Measurements from ENCODE around the gene RFXANK. TPM values are rescaled to one million over a fixed set of nuclear protein-coding genes. Genes with fewer than 3 reads are reported as not detected.

The RFXANK gene
- total RNA-seq (10 to 100 TPM; 34.2 to 56.1 (median 54.9) TPM), polyA plus RNA-seq (10 to 100 TPM; 78.6 to 91.7 (median 87.1) TPM)

- Histone ChIP-seq H3K36me3 (peaks cover 5 to 13% (median 8%) of the 10 kb centered on the region in 4 donors), H3K9me3 (no peaks in the 10 kb centered on the region), H3K27ac (peak within 1 kb of the TSS; percentile 97 to 100 (median 98)), H3K27me3 (no peaks in the 10 kb centered on the region), H3K4me1 (peaks cover 0 to 55% (median 47%) of the 10 kb centered on the region in 4 donors), H3K4me3 (peak within 1 kb of the TSS; percentile 65 to 99 (median 84))
- intact Hi-C loops (cut with DNase I): loop anchor here (1.0 to 10.0 kb wide), 6 partner anchors 11 to 510 kb away; partner anchors contain the start of genes CRTC1, MAU2, NDUFA13 and NR2C2AP
- DNase-seq: peak; percentile 100
- TF ChIP-seq POLR2A (IDR thresholded peaks at IDR 0.05) (peak; percentile 29 to 62), CTCF (IDR thresholded peaks at IDR 0.05) (no peak), POLR2AphosphoS5 (IDR thresholded peaks at IDR 0.05) (peak; percentile 33 to 76 (median 61))
- WGBS, 2 donors: 0% methylated on average over 53 of the region's 53 CpGs
Observed at GRCh38 chr19:19192078-19192882, at the start of gene RFXANK, which contains the start of gene BORCS8. RFXANK (plus strand) TSS chr19:19192258; CDS start chr19:19193947, 1,689 bp downstream. BORCS8 (minus strand) TSS chr19:19192152; CDS start chr19:19192117, 35 bp downstream.

- no peaks in the 10 kb centered on the region for H3K27me3 ChIP-seq
- intact Hi-C loops (cut with DNase I): loop anchor here (5.0 to 10.0 kb wide), 2 partner anchors 35 to 202 kb away; no protein-coding TSS in a partner anchor
- H3K4me1 ChIP-seq: peaks cover 0 to 18% (median 11%) of the 10 kb centered on the region in 4 donors
- H3K27ac ChIP-seq: no peak overlapping the region
- no peak for DNase-seq
- peaks cover 0 to 10% (median 0%) of the 10 kb centered on the region in 4 donors for H3K36me3 ChIP-seq
- no peak overlapping the region for H3K4me3 ChIP-seq
- no peak for TF ChIP-seq POLR2AphosphoS5 (IDR thresholded peaks at IDR 0.05)
- TF ChIP-seq POLR2A (IDR thresholded peaks at IDR 0.05): no peak
- TF ChIP-seq EP300 (IDR thresholded peaks at IDR 0.05): no peak
- no peak for TF ChIP-seq CTCF (IDR thresholded peaks at IDR 0.05)
- 81 to 90% methylated on average over 12 of the region's 12 CpGs for WGBS, 2 donors
- H3K9me3 ChIP-seq: no peaks in the 10 kb centered on the region
Observed at GRCh38 chr19:19142347-19142746, 49.7 kb upstream of the RFXANK start.

- Histone ChIP-seq H3K9me3 (no peaks in the 10 kb centered on the region), H3K4me3 (no peak overlapping the region), H3K4me1 (peaks cover 0 to 9% (median 8%) of the 10 kb centered on the region in 4 donors), H3K27ac (no peak overlapping the region), H3K36me3 (peaks cover 0 to 28% (median 3%) of the 10 kb centered on the region in 4 donors), H3K27me3 (no peaks in the 10 kb centered on the region)
- WGBS, 2 donors: 92 to 93% methylated on average over 17 of the region's 17 CpGs
- no peak for DNase-seq
- TF ChIP-seq EP300 (IDR thresholded peaks at IDR 0.05): no peak
- no peak for TF ChIP-seq POLR2A (IDR thresholded peaks at IDR 0.05)
- TF ChIP-seq CTCF (IDR thresholded peaks at IDR 0.05): no peak
- TF ChIP-seq POLR2AphosphoS5 (IDR thresholded peaks at IDR 0.05): no peak
- intact Hi-C loops (cut with DNase I): loop anchor here (5.0 to 10.0 kb wide), 2 partner anchors 82 to 200 kb away; no protein-coding TSS in a partner anchor
Observed at GRCh38 chr19:19145281-19145680, 46.8 kb upstream of the RFXANK start.

GRCh38 chr19:19145684-19146608, 46.1 kb upstream of the RFXANK start:
- Histone ChIP-seq H3K27me3 (no peaks in the 10 kb centered on the region), H3K36me3 (peaks cover 0 to 28% (median 3%) of the 10 kb centered on the region in 4 donors), H3K27ac (no peak overlapping the region), H3K4me1 (peaks cover 0 to 9% (median 8%) of the 10 kb centered on the region in 4 donors), H3K4me3 (peak overlapping the region in 3 of 4 donors; percentile 11 to 36 (median 28)), H3K9me3 (no peaks in the 10 kb centered on the region)
- peak; percentile 87 to 99 (median 96) for TF ChIP-seq CTCF (IDR thresholded peaks at IDR 0.05)
- TF ChIP-seq POLR2A (IDR thresholded peaks at IDR 0.05): no peak
- no peak for TF ChIP-seq POLR2AphosphoS5 (IDR thresholded peaks at IDR 0.05)
- no peak for TF ChIP-seq EP300 (IDR thresholded peaks at IDR 0.05)
- intact Hi-C loops (cut with DNase I): loop anchor here (5.0 to 10.0 kb wide), 2 partner anchors 81 to 199 kb away; no protein-coding TSS in a partner anchor
- 44 to 45% methylated on average over 47 of the region's 47 CpGs for WGBS, 2 donors
- peak; percentile 87 for DNase-seq

Data from sigmoid colon (tissue), 7 donors.